OCI-LY7 (cell line): ENCODE data around the gene RMDN2. TPM values are rescaled to one million over a fixed set of nuclear protein-coding genes. Genes with fewer than 3 reads are reported as not detected.
A peak's percentile ranks its signal among the peaks of the same experiment; 100 is the strongest.

Experiments used
- BruUV-seq: library from RNA; stranded (reverse); fragments of 400-500 nt; replicated peaks from 2 replicates; lab custom pipeline; 2021; lab: Mats Ljungman, UMichigan
- CTCF ChIA-PET: fragments of 300-600 bp; sonication (Branson Sonifier 250); formaldehyde crosslinking; loops from one replicate; lab custom pipeline; 2022; ENCODE audit warnings: antibody characterized with exemption; ENCODE audit not compliant: unreplicated experiment; lab: Charles Lee
- POLR2A ChIA-PET: fragments of 300-600 bp; sonication (Branson Sonifier 250); formaldehyde crosslinking; loops from one replicate; lab custom pipeline; 2022; ENCODE audit warnings: antibody characterized with exemption; lab: Charles Lee
- DNase-seq: peaks from one replicate; pipeline ENCODE4 v3.0.0-alpha.2; 2015; ENCODE audit warnings: low spot score
- H2AFZ ChIP-seq: fragments of 200-600 bp; sonication (generic), shearing (Covaris generic); 2 replicates; pipeline ENCODE4 v1.6.1; 2014; ENCODE audit warnings: mild to moderate bottlenecking, antibody characterized with exemption, low read length, moderate library complexity
- H3K27ac ChIP-seq: fragments of 200-600 bp; sonication (generic); 2 replicates; pipeline ENCODE4 v1.5.1; 2014; ENCODE audit warnings: mixed run types, low read depth, mild to moderate bottlenecking, moderate library complexity, low read length, inconsistent platforms; ENCODE audit not compliant: poor library complexity, severe bottlenecking
- H3K36me3 ChIP-seq: fragments of 200-600 bp; sonication (generic); 2 replicates; pipeline ENCODE4 v1.6.1; 2014; ENCODE audit warnings: mild to moderate bottlenecking, antibody characterized with exemption, low read length, moderate library complexity, mixed read lengths; ENCODE audit not compliant: insufficient read depth
- H3K4me1 ChIP-seq: fragments of 200-600 bp; sonication (generic); 2 replicates; pipeline ENCODE4 v1.5.1; 2014; ENCODE audit warnings: mild to moderate bottlenecking, low read length; ENCODE audit not compliant: insufficient read depth, poor library complexity, severe bottlenecking
- H3K4me2 ChIP-seq: fragments of 200-600 bp; sonication (generic); 2 replicates; pipeline ENCODE4 v1.6.1; 2014; ENCODE audit warnings: mild to moderate bottlenecking, low read length
- H3K4me3 ChIP-seq: fragments of 200-600 bp; sonication (generic); 2 replicates; pipeline ENCODE4 v1.5.1; 2014; ENCODE audit warnings: mild to moderate bottlenecking, low read depth, low read length; ENCODE audit not compliant: poor library complexity, severe bottlenecking
- H3K79me2 ChIP-seq: fragments of 200-600 bp; sonication (generic); 2 replicates; pipeline ENCODE4 v1.6.1; 2016; ENCODE audit warnings: low read depth, mild to moderate bottlenecking, low read length, moderate library complexity, mixed read lengths; ENCODE audit not compliant: insufficient read depth
- H3K9me2 ChIP-seq: fragments of 200-600 bp; sonication (generic); 2 replicates; pipeline ENCODE4 v1.6.1; 2016; ENCODE audit warnings: mild to moderate bottlenecking, low read length, mixed read lengths; ENCODE audit not compliant: insufficient read depth
- H3K9me3 ChIP-seq: fragments of 200-600 bp; sonication (generic); 2 replicates; pipeline ENCODE4 v1.6.1; 2014; ENCODE audit warnings: mild to moderate bottlenecking, mixed run types, low read length, mixed read lengths
- H4K20me1 ChIP-seq: fragments of 200-600 bp; sonication (generic); 2 replicates; pipeline ENCODE4 v1.6.1; 2014; ENCODE audit warnings: mild to moderate bottlenecking, antibody characterized with exemption, low read length, moderate library complexity, mixed read lengths; ENCODE audit not compliant: insufficient read depth
- CTCF ChIP-seq: fragments of 200-600 bp; sonication (generic); conservative IDR thresholded peaks from 2 replicates; pipeline ENCODE4 v1.5.1; 2014; ENCODE audit warnings: mild to moderate bottlenecking, antibody characterized with exemption, low read length, moderate library complexity, mixed read lengths
- EZH2phosphoT487 ChIP-seq: fragments of 200-600 bp; sonication (generic); IDR thresholded peaks from 2 replicates; pipeline ENCODE4 v1.6.1; 2018; ENCODE audit warnings: low read depth, borderline replicate concordance, mild to moderate bottlenecking, mixed run types, antibody characterized with exemption, low read length, moderate library complexity, mixed read lengths
- intact Hi-C: fragments of 100-400 bp; cut with micrococcal nuclease; formaldehyde crosslinking; loops from one replicate; pipeline ENCODE4 v1.10.0; 2022; ENCODE audit not compliant: unreplicated experiment
- total RNA-seq, 2 experiments: library from RNA; depleted of rRNA in 1 of 2; stranded (reverse); fragments of >200 nt in 1 of 2; shearing (Covaris generic) in 1 of 2; gene quantifications; 2 replicates each; pipeline ENCODE4 v1.2.3, GENCODE V29; 2014 to 2022

The RMDN2 gene
- total RNA-seq, 2 experiments from 2014 or later, result 0.50 to 3.1 TPM

GRCh38 chr2:37891846-37892435 lies 33.1 kb upstream of the RMDN2 start:
- Histone ChIP-seq H3K79me2 (no peaks in the 10 kb centered on the region), H3K4me2 (peak overlapping the region; percentile 56), H3K4me3 (no peak overlapping the region), H2AFZ (peak overlapping the region; percentile 78; the same call in 1 of the 2 replicates), H3K4me1 (peaks cover 18% of the 10 kb centered on the region), H4K20me1 (no peaks in the 10 kb centered on the region), H3K36me3 (no peaks in the 10 kb centered on the region), H3K27ac (peak overlapping the region; percentile 35), H3K9me3 (no peaks in the 10 kb centered on the region), H3K9me2 (no peaks in the 10 kb centered on the region)
- no peak for TF ChIP-seq EZH2phosphoT487
- no peak for TF ChIP-seq CTCF
- POLR2A ChIA-PET, result interaction anchor here (0.6 to 0.7 kb wide), 2 partner anchors 122 to 323 kb away, joined by 4 read pairs; no protein-coding TSS in a partner anchor
- intact Hi-C loops, result loop anchor here (1.0 kb wide), 1 partner anchor 223 kb away; no protein-coding TSS in a partner anchor
- DNase-seq, result no peak
- BruUV-seq, result no TSS peak
- CTCF ChIA-PET, result interaction anchor here (0.6 kb wide), 1 partner anchor 247 kb away, joined by 4 read pairs; no protein-coding TSS in a partner anchor

DNA sequence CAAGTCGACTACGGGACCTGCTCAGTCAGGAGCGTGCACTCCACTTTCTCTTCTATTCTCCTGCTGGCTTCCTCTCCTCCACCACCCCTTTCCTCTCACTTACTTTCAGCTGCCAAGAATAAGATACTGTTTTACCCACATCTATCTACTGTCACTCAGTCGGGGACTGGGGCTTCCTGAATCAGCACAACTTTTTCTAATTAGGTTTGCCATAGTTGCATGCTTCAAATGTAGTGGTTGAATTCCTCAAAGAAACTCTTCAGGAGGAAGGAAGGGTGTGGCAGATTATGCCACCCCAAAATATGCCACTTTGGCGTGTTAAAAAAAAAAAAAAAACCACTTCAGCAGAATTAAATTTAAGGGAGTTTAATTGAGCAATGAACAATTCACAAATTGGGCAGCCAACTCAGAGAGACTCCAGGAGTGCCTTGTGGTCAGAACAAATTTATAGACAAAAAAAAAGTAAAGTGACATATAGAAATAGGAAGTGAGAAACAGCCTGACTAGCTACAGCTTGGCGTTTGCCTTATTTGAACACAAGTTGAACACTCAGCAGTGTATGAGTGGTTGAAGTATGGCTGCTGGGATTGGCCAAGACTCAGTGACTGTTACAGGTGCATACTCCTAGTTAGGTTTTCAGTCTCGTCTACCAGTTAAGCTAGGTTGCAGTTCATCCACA lies 32.5 kb upstream of the RMDN2 start:
- POLR2A ChIA-PET, result interaction anchor here (0.6 kb wide), 1 partner anchor 121 kb away, joined by 4 read pairs; no protein-coding TSS in a partner anchor
- peaks cover 18% of the 10 kb centered on the region for H3K4me1 ChIP-seq
- H2AFZ ChIP-seq, result peak overlapping the region; percentile 78
- H3K27ac ChIP-seq, result peak overlapping the region; percentile 35
- DNase-seq, result peak; percentile 74
- CTCF ChIA-PET, result interaction anchor here (0.6 kb wide), 1 partner anchor 246 kb away, joined by 4 read pairs; no protein-coding TSS in a partner anchor
- no peaks in the 10 kb centered on the region for H3K79me2 ChIP-seq
- BruUV-seq, result no TSS peak
- H3K4me2 ChIP-seq, result peak overlapping the region; percentile 56
- peak overlapping the region; percentile 12 for H3K4me3 ChIP-seq
- TF ChIP-seq CTCF, result no peak
- TF ChIP-seq EZH2phosphoT487, result no peak
- H3K9me3 ChIP-seq, result no peaks in the 10 kb centered on the region
- H3K9me2 ChIP-seq, result no peaks in the 10 kb centered on the region
- no peaks in the 10 kb centered on the region for H4K20me1 ChIP-seq
- intact Hi-C loops, result no loop called here
- H3K36me3 ChIP-seq, result no peaks in the 10 kb centered on the region

DNA sequence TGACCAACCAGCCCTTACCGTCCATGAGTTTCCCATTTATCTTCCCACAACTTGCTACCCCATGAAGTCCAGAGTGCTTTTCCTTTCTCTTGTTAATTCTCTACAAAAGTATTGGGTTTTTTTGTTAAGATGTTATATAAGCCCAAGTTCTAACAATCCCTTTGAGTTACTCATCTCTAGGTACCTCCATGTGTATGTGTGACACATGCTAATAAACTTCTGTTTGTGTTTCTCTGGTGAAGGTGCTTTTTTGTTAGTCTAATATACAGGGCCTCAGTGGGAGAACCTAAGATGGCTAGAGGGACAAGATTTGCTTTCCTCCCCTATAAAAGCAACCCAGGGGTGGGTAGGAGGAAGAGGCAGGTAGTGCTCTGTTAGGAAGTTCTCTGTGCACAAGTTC lies 31.8 kb upstream of the RMDN2 start:
- peaks cover 18% of the 10 kb centered on the region for H3K4me1 ChIP-seq
- no peak for DNase-seq
- peak overlapping the region; percentile 78 for H2AFZ ChIP-seq
- CTCF ChIA-PET, result no interaction called here
- BruUV-seq, result no TSS peak
- TF ChIP-seq EZH2phosphoT487 (no peak), CTCF (no peak)
- H3K9me2 ChIP-seq, result no peaks in the 10 kb centered on the region
- no peaks in the 10 kb centered on the region for H4K20me1 ChIP-seq
- no peaks in the 10 kb centered on the region for H3K79me2 ChIP-seq
- POLR2A ChIA-PET, result no interaction called here
- H3K9me3 ChIP-seq, result no peaks in the 10 kb centered on the region
- intact Hi-C loops, result no loop called here
- H3K4me2 ChIP-seq, result peak overlapping the region; percentile 56; the same call in 1 of the 2 replicates
- H3K36me3 ChIP-seq, result no peaks in the 10 kb centered on the region
- H3K4me3 ChIP-seq, result no peak overlapping the region
- H3K27ac ChIP-seq, result peak overlapping the region; percentile 35
